HepG2 (cell line): ENCODE results near the gene LZTFL1. TPM values are rescaled to one million over a fixed set of nuclear protein-coding genes. Genes with fewer than 3 reads are reported as not detected.

Experiments
- ATAC-seq: fragments of 200-7000 bp; cut with Tn5 transposase; 3 replicates; pipeline ENCODE4 v1.9.1; 2020; ENCODE audit warnings: mild to moderate bottlenecking, moderate library complexity
- BruUV-seq: library from RNA; stranded (reverse); fragments of 400-500 nt; replicated peaks from 2 replicates; lab custom pipeline; 2021; lab: Mats Ljungman, UMichigan
- CTCF ChIA-PET: fragments of 300-600 bp; formaldehyde crosslinking; extraction: SDS; loops from one replicate; lab custom pipeline; 2021; ENCODE audit warnings: low total read pairs, inconsistent platforms, low intra/inter-chr PET ratio; lab: Yijun Ruan, JAX
- POLR2A ChIA-PET: fragments of 350-600 bp; sonication (Branson Sonifier 250); formaldehyde crosslinking; loops from one replicate; lab custom pipeline; 2020; ENCODE audit warnings: antibody characterized with exemption, inconsistent platforms; lab: Yijun Ruan, JAX
- DNase-seq: peaks from one replicate; pipeline ENCODE4 v3.0.0-alpha.2; 2015; ENCODE audit warnings: low spot score
- FAIRE-seq: peaks from 3 replicates; lab custom pipeline; 2011; peaks lifted over from hg19 to GRCh38; lab: Jason Lieb, UNC
- H2AFZ ChIP-seq: one replicate; pipeline ENCODE4 v1.6.1; 2011; ENCODE audit warnings: low read length, inconsistent platforms
- H3K27ac ChIP-seq: fragments of 300-600 bp; 3 replicates; pipeline ENCODE4 v1.8.0; 2011; ENCODE audit warnings: mixed run types, mild to moderate bottlenecking, mixed read lengths, low read length, inconsistent platforms; ENCODE audit not compliant: insufficient read depth; ENCODE audit errors: extremely low read length
- H3K27me3 ChIP-seq, 2 experiments: fragments of 200-600 bp in 1 of 2; 2 replicates in 1 of 2; 3 replicates in 1 of 2; pipeline versions ENCODE4 v1.6.0 to v1.8.0; 2011; ENCODE audit warnings: low read length in 2 of 2, mild to moderate bottlenecking in 2 of 2, moderate library complexity in 2 of 2, inconsistent platforms in 1 of 2; ENCODE audit not compliant: insufficient read depth in 2 of 2, control insufficient read depth in 1 of 2
- H3K36me3 ChIP-seq, 2 experiments: fragments of 200-600 bp in 1 of 2; replicated peaks in 1 of 2; 2 replicates in 1 of 2; 3 replicates in 1 of 2; pipeline versions ENCODE4 v1.5.1 to v1.8.0; 2011; ENCODE audit warnings: low read length in 2 of 2, inconsistent platforms in 1 of 2; ENCODE audit not compliant: insufficient read depth in 2 of 2, control insufficient read depth in 1 of 2
- H3K4me1 ChIP-seq: 2 replicates; pipeline ENCODE4 v1.5.1; 2012; ENCODE audit warnings: low read length, inconsistent platforms; ENCODE audit not compliant: insufficient read depth
- H3K4me2 ChIP-seq: 2 replicates; pipeline ENCODE4 v1.6.0; 2011; ENCODE audit warnings: low read depth, low read length, inconsistent platforms
- H3K4me3 ChIP-seq, 3 experiments: fragments of 200-600 bp in 1 of 3; sonication (generic), shearing (Covaris generic) in 1 of 3; replicated peaks in 1 of 3; 2 replicates each; pipeline ENCODE4 v1.5.1; 2011 to 2016; ENCODE audit warnings: low read length in 3 of 3, inconsistent platforms in 2 of 3, low read depth in 2 of 3, mild to moderate bottlenecking in 2 of 3, control low read depth in 1 of 3, mixed read lengths in 1 of 3; ENCODE audit not compliant: insufficient read depth in 1 of 3
- H3K79me2 ChIP-seq: one replicate; pipeline ENCODE4 v1.6.1; 2011; ENCODE audit warnings: low read length, inconsistent platforms; ENCODE audit not compliant: insufficient read depth
- H3K9ac ChIP-seq: 2 replicates; pipeline ENCODE4 v1.6.0; 2011; ENCODE audit warnings: mild to moderate bottlenecking, low read depth, low read length, inconsistent platforms; ENCODE audit not compliant: insufficient read depth
- H3K9me3 ChIP-seq: 2 replicates; pipeline ENCODE4 v1.5.1; 2012; ENCODE audit warnings: mild to moderate bottlenecking, low read length
- H4K20me1 ChIP-seq: 2 replicates; pipeline ENCODE4 v1.6.0; 2011; ENCODE audit warnings: inconsistent platforms, mild to moderate bottlenecking, low read length, moderate library complexity; ENCODE audit not compliant: insufficient read depth
- CENPT ChIP-seq: sonication (generic); formaldehyde crosslinking; IDR thresholded peaks from 2 replicates; pipeline ENCODE4 v1.8.0; 2022; ENCODE audit warnings: low read depth, mild to moderate bottlenecking, moderate library complexity, missing genetic modification reagents
- ELF4 ChIP-seq: sonication (generic); formaldehyde crosslinking; IDR thresholded peaks from 2 replicates; pipeline ENCODE4 v1.5.0; 2020; ENCODE audit warnings: missing genetic modification reagents, mild to moderate bottlenecking, moderate library complexity, borderline replicate concordance
- NCOA5 ChIP-seq: sonication (generic); formaldehyde crosslinking; IDR thresholded peaks from 2 replicates; pipeline ENCODE4 v1.4.0; 2020; ENCODE audit warnings: missing genetic modification reagents
- NKX3-1 ChIP-seq: sonication (generic); formaldehyde crosslinking; IDR thresholded peaks from 2 replicates; pipeline ENCODE4 v1.5.0; 2020; ENCODE audit warnings: missing genetic modification reagents
- PLRG1 ChIP-seq: fragments of 450-650 bp; conservative IDR thresholded peaks from 2 replicates; pipeline ENCODE4 v1.6.1; 2016
- POGZ ChIP-seq: sonication (generic); formaldehyde crosslinking; IDR thresholded peaks from 2 replicates; pipeline ENCODE4 v1.4.0; 2020; ENCODE audit warnings: mild to moderate bottlenecking, missing genetic modification reagents
- SAFB2 ChIP-seq: sonication (generic); formaldehyde crosslinking; IDR thresholded peaks from 2 replicates; pipeline ENCODE4 v1.5.1; 2020; ENCODE audit warnings: missing genetic modification reagents, low read depth, mild to moderate bottlenecking, borderline replicate concordance
- SRSF1 ChIP-seq: fragments of 200-400 bp; formaldehyde crosslinking; optimal IDR thresholded peaks from 2 replicates; pipeline ENCODE3; 2017; ENCODE audit warnings: mild to moderate bottlenecking, low read depth, low read length, moderate library complexity
- TRIM22 ChIP-seq: fragments of 450-650 bp; IDR thresholded peaks from 2 replicates; pipeline ENCODE4 v1.6.1; 2017
- ZNF101 ChIP-seq: sonication (generic); formaldehyde crosslinking; IDR thresholded peaks from 2 replicates; pipeline ENCODE4 v1.4.0; 2020; ENCODE audit warnings: mild to moderate bottlenecking, low read depth, missing genetic modification reagents, borderline replicate concordance
- ZNF142 ChIP-seq: sonication (generic); formaldehyde crosslinking; IDR thresholded peaks from 2 replicates; pipeline ENCODE4 v1.4.0; 2020; ENCODE audit warnings: missing genetic modification reagents
- ZNF343 ChIP-seq: sonication (generic); formaldehyde crosslinking; IDR thresholded peaks from 2 replicates; pipeline ENCODE4 v1.4.0; 2020; ENCODE audit warnings: mild to moderate bottlenecking, missing genetic modification reagents
- ZNF468 ChIP-seq: sonication (generic); formaldehyde crosslinking; IDR thresholded peaks from 2 replicates; pipeline ENCODE4 v1.8.0; 2022; ENCODE audit warnings: mild to moderate bottlenecking, moderate library complexity, missing genetic modification reagents
- ZNF510 ChIP-seq: sonication (generic); formaldehyde crosslinking; IDR thresholded peaks from 2 replicates; pipeline ENCODE4 v1.4.0; 2020; ENCODE audit warnings: low read depth, mild to moderate bottlenecking, missing genetic modification reagents
- WGBS: methylation state at CpG from one replicate; pipeline ENCODE4 v1.1.6; 2017; ENCODE audit warnings: low lambda C conversion rate; 5-methylcytosine and 5-hydroxymethylcytosine counted together
- in situ Hi-C: cut with HindIII; loops from 2 replicates; pipeline ENCODE4 v1.10.0; 2017; ENCODE audit warnings: low pct_unique_long_range_greater_than_20kb; ENCODE audit not compliant: extremely low pct_ligation_motif_present
- intact Hi-C: fragments of 100-400 bp; cut with micrococcal nuclease; formaldehyde crosslinking; loops from one replicate; pipeline ENCODE4 v1.10.0; 2022; ENCODE audit not compliant: unreplicated experiment
- polyA plus RNA-seq, 8 experiments: library from polyadenylated mRNA; depleted of rRNA in 3 of 8; stranded (reverse) in 7 of 8; unstranded in 1 of 8; fragments of >200 nt; fragmentation: Illumina TruSeq in 4 of 8; extraction: Trizol in 4 of 8; gene quantifications; 2 replicates each; pipeline versions ENCODE4 v1.2.1 to v1.2.3, GENCODE V29; 2011 to 2016; ENCODE audit warnings: low read depth in 4 of 8, missing spikeins in 1 of 8, mixed read lengths in 1 of 8; ENCODE audit not compliant: insufficient read depth in 1 of 8
- total RNA-seq, 5 experiments: library from RNA; depleted of rRNA; stranded (reverse); fragments of >200 nt; fragmentation: Illumina TruSeq; extraction: Trizol; gene quantifications; 2 replicates each; pipeline ENCODE4 v1.2.3, GENCODE V29; 2016; ENCODE audit warnings: low read depth in 1 of 5

LZTFL1 gene
- total and polyA plus RNA-seq, 2 of the 13 experiments (the other 11 are each of a cell fraction or from before 2014, with no cell fraction given), result 16.6 to 17.2 TPM

GRCh38 chr3:45852828-45853227 lies 10.9 kb upstream of the LZTFL1 start:
- in situ Hi-C loops (no loop called here), intact Hi-C loops (no loop called here)
- CTCF ChIA-PET, result no interaction called here
- no peak for DNase-seq
- WGBS, result 3% methylated on average over 2 of the region's 2 CpGs
- H3K4me3 ChIP-seq, result no peak overlapping the region
- H3K4me2 ChIP-seq, result no peak overlapping the region
- TF ChIP-seq TRIM22 (no peak), NKX3-1 (CRISPR knock-in tag) (no peak), CENPT (no peak), NCOA5 (CRISPR knock-in tag) (no peak), ZNF468 (CRISPR knock-in tag) (no peak), PLRG1 (no peak), SAFB2 (CRISPR knock-in tag) (no peak)
- H3K9me3 ChIP-seq, result no peaks in the 10 kb centered on the region
- FAIRE-seq, result no peak
- no peaks in the 10 kb centered on the region for H3K79me2 ChIP-seq
- peaks cover 0 to 17% of the 10 kb centered on the region in 2 experiments; a peak in 2 of 5 replicates for H3K27me3 ChIP-seq
- no TSS peak for BruUV-seq
- no peak overlapping the region for H3K27ac ChIP-seq
- no peaks in the 10 kb centered on the region for H4K20me1 ChIP-seq
- ATAC-seq, result no peak
- H2AFZ ChIP-seq, result no peak overlapping the region
- POLR2A ChIA-PET, result no interaction called here
- no peaks in the 10 kb centered on the region for H3K4me1 ChIP-seq
- no peaks in the 10 kb centered on the region for H3K36me3 ChIP-seq
- no peak overlapping the region for H3K9ac ChIP-seq

- POLR2A ChIA-PET, result no interaction called here
- H2AFZ ChIP-seq, result no peak overlapping the region
- CTCF ChIA-PET, result no interaction called here
- H3K9me3 ChIP-seq, result no peaks in the 10 kb centered on the region
- intact Hi-C loops, result no loop called here
- H4K20me1 ChIP-seq, result no peaks in the 10 kb centered on the region
- peaks cover 0 to 17% of the 10 kb centered on the region in 2 experiments; a peak in 2 of 5 replicates for H3K27me3 ChIP-seq
- DNase-seq (no peak), ATAC-seq (no peak), FAIRE-seq (no peak)
- no peak overlapping the region for H3K9ac ChIP-seq
- no TSS peak for BruUV-seq
- in situ Hi-C loops, result no loop called here
- H3K4me2 ChIP-seq, result no peak overlapping the region
- no peaks in the 10 kb centered on the region for H3K4me1 ChIP-seq
- WGBS, result 4% methylated on average over 1 of the region's 1 CpG
- no peak overlapping the region for H3K27ac ChIP-seq
- H3K4me3 ChIP-seq, result no peak overlapping the region
- H3K36me3 ChIP-seq, result no peaks in the 10 kb centered on the region
- no peaks in the 10 kb centered on the region for H3K79me2 ChIP-seq
- TF ChIP-seq POGZ (CRISPR knock-in tag), result no peak
- TF ChIP-seq ZNF101 (CRISPR knock-in tag), result no peak
- no peak for TF ChIP-seq ZNF343 (CRISPR knock-in tag)
- TF ChIP-seq ZNF142 (CRISPR knock-in tag), result no peak
- no peak for TF ChIP-seq SRSF1
- TF ChIP-seq ELF4, result no peak
- no peak for TF ChIP-seq ZNF510 (CRISPR knock-in tag)
Measured at GRCh38 chr3:45848392-45848791, 6.5 kb upstream of the LZTFL1 start.
